GM12865 (cell line): ENCODE data around the gene FAM83F.
"Not testable (repeated sequence)": the region's sequence is repeated elsewhere in the genome, so short reads cannot be mapped to it uniquely, and the experiment has no call there.

Experiments used
- DNase-seq: peaks from one replicate; pipeline ENCODE4 v3.0.0; 2010; ENCODE audit warnings: low read depth
- H3K4me3 ChIP-seq: 2 replicates; pipeline ENCODE4 v1.5.1; 2011; ENCODE audit warnings: mild to moderate bottlenecking, low read depth, low read length, control low read depth
- TF ChIP-seq, protein P1 (sequence below): IDR thresholded peaks from 2 replicates; pipeline ENCODE4 v1.5.1; 2011; ENCODE audit warnings: low read length, control low read depth, low read depth, inconsistent platforms; ENCODE audit not compliant: insufficient read depth; ENCODE audit errors: missing control alignments

FAM83F gene

GRCh38 chr22:40024201-40025061 is 29.7 kb downstream of the FAM83F start:
- H3K4me3 ChIP-seq = no peak overlapping the region
- TF ChIP-seq, protein P1, sequence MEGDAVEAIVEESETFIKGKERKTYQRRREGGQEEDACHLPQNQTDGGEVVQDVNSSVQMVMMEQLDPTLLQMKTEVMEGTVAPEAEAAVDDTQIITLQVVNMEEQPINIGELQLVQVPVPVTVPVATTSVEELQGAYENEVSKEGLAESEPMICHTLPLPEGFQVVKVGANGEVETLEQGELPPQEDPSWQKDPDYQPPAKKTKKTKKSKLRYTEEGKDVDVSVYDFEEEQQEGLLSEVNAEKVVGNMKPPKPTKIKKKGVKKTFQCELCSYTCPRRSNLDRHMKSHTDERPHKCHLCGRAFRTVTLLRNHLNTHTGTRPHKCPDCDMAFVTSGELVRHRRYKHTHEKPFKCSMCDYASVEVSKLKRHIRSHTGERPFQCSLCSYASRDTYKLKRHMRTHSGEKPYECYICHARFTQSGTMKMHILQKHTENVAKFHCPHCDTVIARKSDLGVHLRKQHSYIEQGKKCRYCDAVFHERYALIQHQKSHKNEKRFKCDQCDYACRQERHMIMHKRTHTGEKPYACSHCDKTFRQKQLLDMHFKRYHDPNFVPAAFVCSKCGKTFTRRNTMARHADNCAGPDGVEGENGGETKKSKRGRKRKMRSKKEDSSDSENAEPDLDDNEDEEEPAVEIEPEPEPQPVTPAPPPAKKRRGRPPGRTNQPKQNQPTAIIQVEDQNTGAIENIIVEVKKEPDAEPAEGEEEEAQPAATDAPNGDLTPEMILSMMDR = peak; percentile 94
- peak; percentile 71 for DNase-seq

- H3K4me3 ChIP-seq, DNase-seq: not testable (repeated sequence)
Observed at GRCh38 chr22:40025062-40025379, 30.3 kb downstream of the FAM83F start.

DNA sequence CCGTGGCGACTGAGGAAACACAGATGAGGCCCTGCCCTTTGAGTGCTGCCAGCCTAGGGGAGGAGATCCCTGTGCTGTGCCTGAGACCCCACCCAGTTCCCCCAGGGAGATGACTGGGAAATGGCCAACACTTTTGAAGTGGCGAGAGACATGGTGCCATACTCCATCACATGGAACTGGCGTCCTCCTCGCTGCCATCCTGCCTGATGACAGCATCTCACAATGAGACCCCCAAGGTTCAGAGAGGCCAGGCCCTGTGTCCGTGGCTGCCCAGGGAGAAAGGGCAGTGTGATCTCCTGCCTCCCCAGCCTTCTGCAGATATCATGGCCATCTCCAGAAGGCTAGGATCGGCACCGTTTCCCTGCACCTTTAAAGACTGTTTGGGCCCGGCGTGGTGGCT is 31.1 kb downstream of the FAM83F start:
- no peak overlapping the region for H3K4me3 ChIP-seq
- DNase-seq = no peak
- TF ChIP-seq, protein P1 = no peak

- H3K4me3 ChIP-seq = no peak overlapping the region
- no peak for DNase-seq
- TF ChIP-seq, protein P1 = no peak
Observed at GRCh38 chr22:40026641-40027040, 31.9 kb downstream of the FAM83F start.

GRCh38 chr22:40027191-40028097 is 32.7 kb downstream of the FAM83F start:
- DNase-seq = no peak
- H3K4me3 ChIP-seq = no peak overlapping the region
- TF ChIP-seq, protein P1 = no peak

DNA sequence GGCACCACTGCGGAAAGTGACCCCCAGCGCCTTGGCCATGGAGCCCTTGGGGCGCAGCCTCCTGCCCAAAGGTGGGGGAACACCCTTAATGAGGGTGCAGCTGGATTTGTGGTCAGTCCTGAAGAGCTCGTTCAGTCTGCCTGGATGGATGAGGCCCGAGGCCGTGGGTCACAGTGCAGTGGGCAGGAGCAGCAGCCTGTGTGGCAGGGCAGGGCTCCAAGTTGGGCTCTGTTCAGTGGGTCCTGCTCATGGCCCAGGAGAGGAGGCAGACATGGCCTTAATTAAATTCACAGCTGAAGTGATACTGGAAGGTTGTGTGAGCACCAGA is 33.3 kb downstream of the FAM83F start:
- H3K4me3 ChIP-seq = no peak overlapping the region
- TF ChIP-seq, protein P1 = no peak
- no peak for DNase-seq

- no peak overlapping the region for H3K4me3 ChIP-seq
- TF ChIP-seq, protein P1 = no peak
Observed at GRCh38 chr22:40029189-40029890, 34.6 kb downstream of the FAM83F start.

More at GRCh38 chr22:40029189-40029890, 34.6 kb downstream of the FAM83F start:
- no peak for DNase-seq
